Duodenal mucosa (tissue), 2 donors: ENCODE results near the gene PRSS33.

Source experiments
- H3K27ac ChIP-seq: one replicate; pipeline ENCODE4 v1.7.0; 2013; ENCODE audit warnings: low read depth, low read length
- H3K27me3 ChIP-seq, 2 donors: one replicate each; pipeline ENCODE4 v1.7.0; 2013; ENCODE audit warnings: low read length in 2 of 2, control low read depth in 1 of 2; ENCODE audit not compliant: insufficient read depth in 2 of 2, control insufficient read depth in 1 of 2
- H3K36me3 ChIP-seq, 2 donors: one replicate each; pipeline ENCODE4 v1.7.0; 2013; ENCODE audit warnings: low read length in 2 of 2, control low read depth in 1 of 2; ENCODE audit not compliant: insufficient read depth in 2 of 2, control insufficient read depth in 1 of 2
- H3K4me1 ChIP-seq, 2 donors: one replicate each; pipeline ENCODE4 v1.7.0; 2013; ENCODE audit warnings: low read length in 2 of 2, control low read depth in 1 of 2; ENCODE audit not compliant: insufficient read depth in 2 of 2, control insufficient read depth in 1 of 2
- H3K4me3 ChIP-seq, 2 donors: one replicate each; pipeline ENCODE4 v1.7.0; 2013; ENCODE audit warnings: low read length in 2 of 2, low read depth in 1 of 2
- H3K9ac ChIP-seq, 2 donors: one replicate each; pipeline ENCODE4 v1.7.0; 2013; ENCODE audit warnings: low read length in 2 of 2, low read depth in 1 of 2
- H3K9me3 ChIP-seq, 2 donors: one replicate each; pipeline ENCODE4 v1.7.0; 2013; ENCODE audit warnings: low read length in 2 of 2, control low read depth in 1 of 2; ENCODE audit not compliant: control insufficient read depth in 1 of 2

Gene PRSS33

GRCh38 chr16:2828521-2828840 is 41.1 kb upstream of the PRSS33 start:
- no peak overlapping the region for H3K4me3 ChIP-seq
- no peaks in the 10 kb centered on the region for H3K9me3 ChIP-seq
- no peak overlapping the region for H3K9ac ChIP-seq
- H3K36me3 ChIP-seq, result no peaks in the 10 kb centered on the region
- H3K4me1 ChIP-seq, result peaks cover 12 to 13% of the 10 kb centered on the region in 2 donors
- no peaks in the 10 kb centered on the region for H3K27me3 ChIP-seq
- H3K27ac ChIP-seq, result no peak overlapping the region

- Histone ChIP-seq H3K4me3 (no peak overlapping the region), H3K4me1 (peaks cover 12 to 13% of the 10 kb centered on the region in 2 donors), H3K27ac (no peak overlapping the region), H3K9me3 (no peaks in the 10 kb centered on the region), H3K9ac (no peak overlapping the region), H3K27me3 (no peaks in the 10 kb centered on the region), H3K36me3 (no peaks in the 10 kb centered on the region)
Observed at GRCh38 chr16:2827831-2828520, 40.6 kb upstream of the PRSS33 start.

GRCh38 chr16:2827374-2827791 is 40.0 kb upstream of the PRSS33 start:
- no peaks in the 10 kb centered on the region for H3K36me3 ChIP-seq
- H3K27ac ChIP-seq, result no peak overlapping the region
- H3K27me3 ChIP-seq, result no peaks in the 10 kb centered on the region
- no peak overlapping the region for H3K9ac ChIP-seq
- H3K9me3 ChIP-seq, result no peaks in the 10 kb centered on the region
- no peak overlapping the region for H3K4me3 ChIP-seq
- H3K4me1 ChIP-seq, result peaks cover 12 to 13% of the 10 kb centered on the region in 2 donors

- H3K9me3 ChIP-seq, result no peaks in the 10 kb centered on the region
- no peaks in the 10 kb centered on the region for H3K27me3 ChIP-seq
- H3K4me3 ChIP-seq, result no peak overlapping the region
- H3K36me3 ChIP-seq, result no peaks in the 10 kb centered on the region
- H3K9ac ChIP-seq, result no peak overlapping the region
- no peak overlapping the region for H3K27ac ChIP-seq
- H3K4me1 ChIP-seq, result peaks cover 12 to 13% of the 10 kb centered on the region in 2 donors
Observed at GRCh38 chr16:2826591-2827373, 39.4 kb upstream of the PRSS33 start.

GRCh38 chr16:2825906-2826305 is 38.5 kb upstream of the PRSS33 start:
- no peaks in the 10 kb centered on the region for H3K36me3 ChIP-seq
- peaks cover 12 to 13% of the 10 kb centered on the region in 2 donors for H3K4me1 ChIP-seq

GRCh38 chr16:2825049-2825742 is 37.8 kb upstream of the PRSS33 start:
- Histone ChIP-seq H3K36me3 (no peaks in the 10 kb centered on the region), H3K9me3 (no peaks in the 10 kb centered on the region), H3K9ac (no peak overlapping the region), H3K27ac (no peak overlapping the region), H3K27me3 (no peaks in the 10 kb centered on the region), H3K4me1 (peaks cover 9% of the 10 kb centered on the region in 2 donors), H3K4me3 (no peak overlapping the region)

More at GRCh38 chr16:2825906-2826305, 38.5 kb upstream of the PRSS33 start:
- H3K4me3 ChIP-seq, result no peak overlapping the region
- H3K27me3 ChIP-seq, result no peaks in the 10 kb centered on the region
- no peak overlapping the region for H3K9ac ChIP-seq
- no peaks in the 10 kb centered on the region for H3K9me3 ChIP-seq
- H3K27ac ChIP-seq, result no peak overlapping the region

- no peak overlapping the region for H3K4me3 ChIP-seq
- H3K27ac ChIP-seq, result no peak overlapping the region
- H3K4me1 ChIP-seq, result peaks cover 3% of the 10 kb centered on the region in 2 donors
- H3K27me3 ChIP-seq, result no peaks in the 10 kb centered on the region
- no peaks in the 10 kb centered on the region for H3K36me3 ChIP-seq
- H3K9me3 ChIP-seq, result no peaks in the 10 kb centered on the region
- no peak overlapping the region for H3K9ac ChIP-seq
Observed at GRCh38 chr16:2824626-2825025, 37.3 kb upstream of the PRSS33 start.

GRCh38 chr16:2822496-2822895 is 35.1 kb upstream of the PRSS33 start:
- Histone ChIP-seq H3K4me3 (no peak overlapping the region), H3K9me3 (no peaks in the 10 kb centered on the region), H3K27me3 (no peaks in the 10 kb centered on the region), H3K9ac (no peak overlapping the region), H3K36me3 (no peaks in the 10 kb centered on the region), H3K27ac (no peak overlapping the region), H3K4me1 (no peaks in the 10 kb centered on the region)

GRCh38 chr16:2822158-2822495 is 34.8 kb upstream of the PRSS33 start:
- no peak overlapping the region for H3K27ac ChIP-seq
- H3K27me3 ChIP-seq, result no peaks in the 10 kb centered on the region
- H3K9ac ChIP-seq, result no peak overlapping the region
- no peaks in the 10 kb centered on the region for H3K4me1 ChIP-seq
- H3K36me3 ChIP-seq, result no peaks in the 10 kb centered on the region
- H3K9me3 ChIP-seq, result no peaks in the 10 kb centered on the region
- no peak overlapping the region for H3K4me3 ChIP-seq

- Histone ChIP-seq H3K4me1 (no peaks in the 10 kb centered on the region), H3K27me3 (no peaks in the 10 kb centered on the region), H3K4me3 (no peak overlapping the region), H3K27ac (no peak overlapping the region), H3K9me3 (no peaks in the 10 kb centered on the region), H3K36me3 (no peaks in the 10 kb centered on the region), H3K9ac (no peak overlapping the region)
Observed at GRCh38 chr16:2821487-2822157, 34.3 kb upstream of the PRSS33 start.
